Measurements from ENCODE around the gene DHRS13. TPM values are rescaled to one million over a fixed set of nuclear protein-coding genes. Genes with fewer than 3 reads are reported as not detected.

Gene DHRS13
- total and polyA plus RNA-seq, 10 of the 15 experiments (the other 5 are each of a cell fraction or from before 2014, with no cell fraction given): 0.18 to 55.2 (median 31.3) TPM; not detected in 1

DNA sequence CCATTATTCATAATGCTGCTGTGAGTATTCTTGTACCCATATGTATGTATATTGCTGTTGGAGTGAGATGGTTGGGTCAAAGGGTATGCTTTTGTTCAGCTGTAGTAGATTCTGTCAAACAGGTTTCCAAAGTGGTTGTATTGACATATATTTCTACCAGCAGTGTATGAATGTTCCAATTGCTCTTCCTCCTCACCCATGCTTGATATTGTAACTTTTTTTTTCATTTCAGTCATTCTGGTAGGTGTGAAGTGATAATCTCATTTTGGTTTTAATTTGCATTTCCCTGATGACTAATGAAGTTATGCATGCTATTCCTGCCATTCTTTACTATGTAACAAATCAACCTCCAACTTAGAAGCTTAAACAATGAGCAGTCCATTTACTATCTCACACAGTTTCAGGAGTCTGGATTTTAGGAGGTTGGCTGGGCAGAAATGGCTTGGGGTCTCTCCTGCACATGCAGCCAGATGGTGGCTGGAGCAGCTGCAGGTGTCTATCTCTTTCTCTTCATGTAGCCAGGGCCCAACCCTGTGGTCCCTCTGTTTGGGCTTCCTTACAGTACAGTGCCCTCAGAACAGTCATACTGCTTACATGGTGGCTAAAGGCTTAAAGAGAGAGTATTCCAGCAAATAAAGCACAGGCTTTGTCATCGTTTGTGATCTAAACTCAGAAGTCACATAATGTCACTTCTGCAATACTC, 26.9 kb downstream of the DHRS13 start:
- DNase-seq (ENCODE audit: low read depth, low spot score): no peak
- Histone ChIP-seq H3K36me3 (ENCODE audit: control insufficient read depth in 2 of 2, insufficient read depth in 2 of 2, low read length in 1 of 2) (peaks cover 0 to 12% of the 10 kb centered on the region in 2 experiments; a peak in 2 of 4 replicates), H3K9ac (ENCODE audit: control insufficient read depth, insufficient read depth, low read length) (no peak overlapping the region), H3K4me1 (ENCODE audit: control insufficient read depth, insufficient read depth, low read length) (peaks cover 12% of the 10 kb centered on the region), H3K27me3 (replicated peaks in 1 of 2; ENCODE audit: control insufficient read depth in 2 of 2, insufficient read depth in 2 of 2, low read length in 1 of 2) (no peaks in the 10 kb centered on the region), H3K27ac (ENCODE audit: control insufficient read depth, insufficient read depth) (no peak overlapping the region), H3K79me2 (ENCODE audit: control insufficient read depth, insufficient read depth, low read length) (no peaks in the 10 kb centered on the region), H3K4me2 (ENCODE audit: control insufficient read depth, insufficient read depth) (no peak overlapping the region), H3K4me3 (no peak overlapping the region), H2AFZ (ENCODE audit: control insufficient read depth, low read depth, low read length) (no peak overlapping the region), H3K9me3 (replicated peaks; ENCODE audit: control insufficient read depth, insufficient read depth, low read length) (no peaks in the 10 kb centered on the region), H4K20me1 (ENCODE audit: control insufficient read depth, insufficient read depth) (no peaks in the 10 kb centered on the region)
- POLR2A ChIA-PET: no interaction called here
- ATAC-seq: peak; percentile 33; the same call in 2 of the 3 replicates
- TF ChIP-seq RELA (IDR thresholded peaks at IDR 0.05; ENCODE audit: borderline replicate concordance, partially characterized antibody): no peak
- no peak for TF ChIP-seq RUNX3 (IDR thresholded peaks at IDR 0.05; ENCODE audit: low read length)
- TF ChIP-seq CHD2 (IDR thresholded peaks at IDR 0.05; ENCODE audit: borderline replicate concordance, low read depth, low read length): no peak
- TF ChIP-seq ESRRA (IDR thresholded peaks at IDR 0.05; ENCODE audit: low read length): no peak
- TF ChIP-seq MTA3 (IDR thresholded peaks at IDR 0.05; ENCODE audit: borderline replicate concordance, low read length): no peak
- TF ChIP-seq KDM1A (IDR thresholded peaks at IDR 0.05; ENCODE audit: borderline replicate concordance): no peak
- no peak for TF ChIP-seq FOS (IDR thresholded peaks at IDR 0.05; ENCODE audit: borderline replicate concordance, extremely low read depth, insufficient read length)
- no peak for TF ChIP-seq PRDM15 (CRISPR knock-in tag; IDR thresholded peaks at IDR 0.05)
- 7% methylated on average over 1 of the region's 1 CpG for WGBS (ENCODE audit: insufficient coverage, insufficient replicate concordance, low lambda C conversion rate, missing lambda C conversion rate)
- in situ Hi-C loops (cut with MboI): loop anchor here (25.0 kb wide), 1 partner anchor 1389 kb away; no protein-coding TSS in a partner anchor
- CTCF ChIA-PET: interaction anchor here (1.0 kb wide), 1 partner anchor 37 kb away, joined by 4 read pairs; no protein-coding TSS in a partner anchor
- no TSS peak for BruUV-seq (replicated peaks)
- FAIRE-seq: no peak
- RAD21 ChIA-PET (ENCODE audit: unreplicated experiment): no interaction called here
- intact Hi-C loops (cut with micrococcal nuclease; ENCODE audit: unreplicated experiment): no loop called here
- SMC1A ChIA-PET (ENCODE audit: uncharacterized antibody, unreplicated experiment): interaction anchor here (0.7 to 1.2 kb wide), 2 partner anchors 14 to 112 kb away, joined by 3 to 4 read pairs; no protein-coding TSS in a partner anchor

Data from GM12878 (cell line).